Endothelial cell of umbilical vein (primary cell): ENCODE results near the gene PTGES. TPM values are rescaled to one million over a fixed set of nuclear protein-coding genes. Genes with fewer than 3 reads are reported as not detected.
A peak's percentile ranks its signal among the peaks of the same experiment; 100 is the strongest.
"Not testable (repeated sequence)": the region's sequence is repeated elsewhere in the genome, so short reads cannot be mapped to it uniquely, and the experiment has no call there.

Experiments used
- BruUV-seq: library from RNA; stranded (reverse); fragments of 400-500 nt; replicated peaks from 2 replicates; lab custom pipeline; 2021; lab: Mats Ljungman, UMichigan
- CTCF ChIA-PET: fragments of 300-600, 350-600 bp; sonication (Branson Sonifier 250); formaldehyde crosslinking; loops from one replicate; lab custom pipeline; 2021; ENCODE audit warnings: antibody characterized with exemption, inconsistent platforms; lab: Charles Lee
- POLR2A ChIA-PET: fragments of 300-600, 350-600 bp; sonication (Branson Sonifier 250); formaldehyde crosslinking; loops from one replicate; lab custom pipeline; 2021; ENCODE audit warnings: antibody characterized with exemption, inconsistent platforms; lab: Charles Lee
- DNase-seq: peaks from one replicate; pipeline ENCODE4 v3.0.0-alpha.2; 2011; ENCODE audit warnings: low read depth, low spot score
- FAIRE-seq: peaks from 2 replicates; lab custom pipeline; 2011; peaks lifted over from hg19 to GRCh38; lab: Jason Lieb, UNC
- H2AFZ ChIP-seq: 2 replicates; pipeline ENCODE4 v1.6.0; 2012; ENCODE audit warnings: low read depth, low read length, control low read depth, inconsistent platforms
- H3K27ac ChIP-seq: 2 replicates; pipeline ENCODE4 v1.5.1; 2011; ENCODE audit warnings: low read depth, mild to moderate bottlenecking, control low read depth, low read length, moderate library complexity; ENCODE audit not compliant: insufficient read depth
- H3K27me3 ChIP-seq, 2 experiments: 2 replicates each; pipeline versions ENCODE4 v1.6.0 to v1.6.1; 2011; ENCODE audit warnings: low read length in 2 of 2, mixed read lengths in 1 of 2; ENCODE audit not compliant: control insufficient read depth in 2 of 2, insufficient read depth in 2 of 2
- H3K36me3 ChIP-seq, 2 experiments: 2 replicates in 1 of 2; 3 replicates in 1 of 2; pipeline ENCODE4 v1.5.1; 2011; ENCODE audit warnings: low read length in 2 of 2, mild to moderate bottlenecking in 1 of 2, moderate library complexity in 1 of 2; ENCODE audit not compliant: control insufficient read depth in 2 of 2, insufficient read depth in 2 of 2; ENCODE audit errors: extremely low read depth in 1 of 2
- H3K4me1 ChIP-seq: 3 replicates; pipeline ENCODE4 v1.5.1; 2011; ENCODE audit warnings: mild to moderate bottlenecking, low read length; ENCODE audit not compliant: control insufficient read depth, insufficient read depth; ENCODE audit errors: extremely low read depth
- H3K4me2 ChIP-seq: 2 replicates; pipeline ENCODE4 v1.6.1; 2011; ENCODE audit warnings: low read length, control low read depth, mixed read lengths; ENCODE audit not compliant: insufficient read depth
- H3K4me3 ChIP-seq, 3 experiments: fragments of 200-600 bp in 1 of 3; sonication (generic), shearing (Covaris generic) in 1 of 3; replicated peaks in 1 of 3; 2 replicates each; pipeline ENCODE4 v1.5.1; 2011 to 2016; ENCODE audit warnings: control low read depth in 3 of 3, low read length in 3 of 3, mild to moderate bottlenecking in 2 of 3, inconsistent platforms in 1 of 3, low read depth in 1 of 3, moderate library complexity in 1 of 3; ENCODE audit not compliant: insufficient read depth in 1 of 3
- H3K79me2 ChIP-seq: 2 replicates; pipeline ENCODE4 v1.6.0; 2012; ENCODE audit warnings: low read length, inconsistent platforms; ENCODE audit not compliant: control insufficient read depth, insufficient read depth
- H3K9ac ChIP-seq: replicated peaks from 2 replicates; pipeline ENCODE3; 2011; ENCODE audit warnings: low read length, control low read depth; ENCODE audit not compliant: insufficient read depth; ENCODE audit errors: extremely low read depth
- H3K9me1 ChIP-seq: replicated peaks from 3 replicates; pipeline ENCODE4 v1.6.0; 2011; ENCODE audit warnings: mild to moderate bottlenecking, low read length; ENCODE audit not compliant: control insufficient read depth, insufficient read depth; ENCODE audit errors: extremely low read depth
- H3K9me3 ChIP-seq: replicated peaks from 2 replicates; pipeline ENCODE4 v1.5.1; 2012; ENCODE audit warnings: low read length, inconsistent platforms; ENCODE audit not compliant: control insufficient read depth, insufficient read depth
- H4K20me1 ChIP-seq: replicated peaks from 2 replicates; pipeline ENCODE3; 2011; ENCODE audit warnings: mild to moderate bottlenecking, low read length; ENCODE audit not compliant: control insufficient read depth, insufficient read depth; ENCODE audit errors: extremely low read depth
- CTCF ChIP-seq, 2 donors: IDR thresholded peaks; 1 replicate in 1 of 2; 2 replicates in 1 of 2; pipeline ENCODE4 v1.5.1; 2011; ENCODE audit warnings: low read length in 2 of 2, mild to moderate bottlenecking in 2 of 2, moderate library complexity in 2 of 2, control low read depth in 1 of 2, inconsistent platforms in 1 of 2, low read depth in 1 of 2; ENCODE audit not compliant: insufficient read depth in 1 of 2; ENCODE audit errors: extremely low read depth in 1 of 2
- EZH2 ChIP-seq: IDR thresholded peaks from 2 replicates; pipeline ENCODE4 v1.6.1; 2012; ENCODE audit warnings: borderline replicate concordance, low read depth, mild to moderate bottlenecking, moderate library complexity, low read length, inconsistent platforms; ENCODE audit not compliant: severe bottlenecking
- FOS ChIP-seq: IDR thresholded peaks from 2 replicates; pipeline ENCODE4 v1.6.1; 2011; ENCODE audit warnings: mild to moderate bottlenecking, low read length, moderate library complexity, borderline replicate concordance; ENCODE audit not compliant: insufficient read depth
- JUN ChIP-seq: IDR thresholded peaks from 2 replicates; pipeline ENCODE4 v1.6.1; 2011; ENCODE audit warnings: borderline replicate concordance, low read depth; ENCODE audit not compliant: insufficient read length, insufficient read depth
- MYC ChIP-seq: IDR thresholded peaks from one replicate; pipeline ENCODE4 v1.6.1; 2011; ENCODE audit warnings: mild to moderate bottlenecking, low read depth, low read length
- POLR2AphosphoS5 ChIP-seq: IDR thresholded peaks from 2 replicates; pipeline ENCODE4 v1.6.1; 2012; ENCODE audit warnings: low read depth, mild to moderate bottlenecking, control low read depth, low read length, moderate library complexity; ENCODE audit not compliant: insufficient read depth
- dilution Hi-C: fragments of 300-500 bp; cut with MboI; formaldehyde crosslinking; loops from one replicate; pipeline ENCODE4 v1.15.0; 2019; ENCODE audit warnings: low sequenced_read_pairs; ENCODE audit not compliant: extremely low pct_ligation_motif_present
- intact Hi-C: fragments of 100-400 bp; cut with micrococcal nuclease; formaldehyde crosslinking; loops from one replicate; pipeline ENCODE4 v1.10.0; 2022
- polyA plus RNA-seq, 4 experiments: library from polyadenylated mRNA; depleted of rRNA in 3 of 4; stranded (reverse) in 3 of 4; unstranded in 1 of 4; fragments of >200 nt; gene quantifications; 2 replicates each; pipeline versions ENCODE4 v1.2.1 to v1.2.3, GENCODE V29; 2011 to 2012; ENCODE audit warnings: missing spikeins in 1 of 4
- total RNA-seq: library from RNA; stranded (reverse); gene quantifications from 2 replicates; pipeline ENCODE4 v1.2.3, GENCODE V29; 2021
- TF ChIP-seq, protein P1 (sequence below): IDR thresholded peaks from 2 replicates; pipeline ENCODE4 v1.6.1; 2011; ENCODE audit not compliant: insufficient read depth, insufficient read length

Gene PTGES
- total and polyA plus RNA-seq, 2 donors (not counting 3 experiments of a cell fraction or from before 2014, with no cell fraction given): not detected

DNA sequence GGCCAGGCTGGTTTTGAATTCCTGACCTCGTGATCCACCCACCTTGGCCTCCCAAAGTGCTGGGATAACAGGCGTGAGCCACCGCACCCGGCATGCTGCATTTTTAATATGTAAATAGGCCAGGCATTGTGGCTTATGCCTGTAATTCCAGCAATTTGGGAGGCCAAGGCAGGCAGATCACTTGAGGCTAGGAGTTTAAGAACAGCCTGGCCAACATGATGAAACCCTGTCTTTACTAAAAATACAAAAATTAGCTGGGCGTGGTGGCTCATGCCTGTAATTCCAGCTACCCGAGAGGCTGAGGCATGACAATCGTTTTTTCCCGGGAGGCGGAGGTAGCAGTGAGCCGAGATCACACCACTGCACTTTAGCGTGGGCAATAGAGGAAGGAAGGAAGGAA is 32.1 kb upstream of the PTGES start:
- H2AFZ ChIP-seq, H3K9me3 ChIP-seq, dilution Hi-C loops, H3K9ac ChIP-seq, FAIRE-seq, H3K4me3 ChIP-seq, H3K4me2 ChIP-seq, H3K36me3 ChIP-seq, H3K79me2 ChIP-seq, H3K27me3 ChIP-seq, H3K4me1 ChIP-seq, H4K20me1 ChIP-seq, H3K9me1 ChIP-seq, BruUV-seq, H3K27ac ChIP-seq, POLR2A ChIA-PET, DNase-seq: not testable (repeated sequence)
- intact Hi-C loops: loop anchor here (5.0 kb wide), 1 partner anchor 648 kb away; no protein-coding TSS in a partner anchor
- CTCF ChIA-PET: interaction anchor here (0.7 to 8.2 kb wide), 7 partner anchors 9 to 646 kb away, joined by 3 to 127 read pairs (median 3); no protein-coding TSS in a partner anchor

DNA sequence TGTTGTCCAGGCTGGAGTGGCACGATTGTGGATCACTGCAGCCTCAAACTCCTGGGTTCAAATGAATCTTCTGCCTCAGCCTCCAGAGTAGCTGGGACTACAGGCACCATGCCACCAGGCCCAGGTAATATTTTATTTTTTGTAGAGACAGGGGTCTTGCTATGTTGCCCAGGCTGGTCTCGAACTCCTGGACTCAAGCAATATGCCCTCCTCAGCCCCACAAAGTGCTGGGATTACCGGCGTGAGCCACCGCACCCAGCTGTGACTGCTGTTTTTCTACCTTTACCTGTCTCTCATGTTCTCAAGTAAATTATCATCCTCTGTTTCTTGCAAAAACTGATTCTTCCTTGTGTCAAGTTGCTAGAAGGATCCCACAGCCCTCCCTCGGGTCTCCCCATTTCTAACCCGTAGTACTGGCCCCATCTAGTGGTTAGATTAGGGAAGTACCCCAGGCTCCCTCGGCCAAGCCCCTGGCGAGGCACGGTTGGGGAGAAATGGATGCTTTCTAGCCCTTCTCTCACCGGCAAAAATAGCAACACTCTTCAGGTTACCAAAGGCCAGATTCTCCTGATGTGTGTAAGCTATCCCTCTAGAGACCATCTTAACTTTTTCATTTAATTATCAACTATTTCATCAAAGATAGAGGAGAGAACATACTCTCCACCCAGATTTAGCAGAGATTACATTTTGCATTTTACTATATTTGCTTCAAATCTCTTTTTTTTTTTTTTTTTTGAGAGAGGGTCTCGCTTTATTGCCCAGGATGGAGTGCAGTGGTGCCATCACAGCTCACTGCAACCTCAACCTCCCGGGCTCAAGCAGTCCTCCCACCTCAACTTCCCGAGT is 30.9 kb upstream of the PTGES start:
- BruUV-seq: no TSS peak

More for the DNA sequence above, 30.9 kb upstream of the PTGES start:
- Histone ChIP-seq H3K79me2 (no peaks in the 10 kb centered on the region), H3K27ac (no peak overlapping the region), H3K4me1 (no peaks in the 10 kb centered on the region), H3K9me3 (no peaks in the 10 kb centered on the region), H3K36me3 (no peaks in the 10 kb centered on the region), H3K9ac (no peak overlapping the region), H3K4me2 (no peak overlapping the region), H3K4me3 (no peak overlapping the region), H3K9me1 (no peaks in the 10 kb centered on the region), H2AFZ (no peak overlapping the region), H4K20me1 (no peaks in the 10 kb centered on the region), H3K27me3 (peaks cover 0 to 2% of the 10 kb centered on the region in 2 experiments)
- dilution Hi-C loops (no loop called here), intact Hi-C loops (loop anchor here (1.0 to 5.0 kb wide), 4 partner anchors 46 to 646 kb away; partner anchors contain the start of gene ASB6)
- ChIA-PET CTCF (interaction anchor here (0.6 to 8.2 kb wide), 13 partner anchors 8 to 672 kb away, joined by 3 to 127 read pairs (median 3); no protein-coding TSS in a partner anchor), POLR2A (no interaction called here)
- DNase-seq (peak; percentile 62), FAIRE-seq (peak; percentile 96)
- TF ChIP-seq EZH2: no peak
- TF ChIP-seq, protein P1, sequence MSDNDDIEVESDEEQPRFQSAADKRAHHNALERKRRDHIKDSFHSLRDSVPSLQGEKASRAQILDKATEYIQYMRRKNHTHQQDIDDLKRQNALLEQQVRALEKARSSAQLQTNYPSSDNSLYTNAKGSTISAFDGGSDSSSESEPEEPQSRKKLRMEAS: no peak
- TF ChIP-seq CTCF (IDR thresholded peaks at IDR 0.05; ENCODE audit: extremely low read depth in 1 of 2, insufficient read depth in 1 of 2, low read depth in 1 of 2, low read length in 2 of 2): peak; percentile 81 to 84
- TF ChIP-seq FOS: no peak
- TF ChIP-seq JUN: no peak
- no peak for TF ChIP-seq POLR2AphosphoS5
- no peak for TF ChIP-seq MYC
